ENCODE results near the gene PPP1R15B. TPM values are rescaled to one million over a fixed set of nuclear protein-coding genes. Genes with fewer than 3 reads are reported as not detected.
A peak's percentile ranks its signal among the peaks of the same experiment; 100 is the strongest.
"Not testable (repeated sequence)": the region's sequence is repeated elsewhere in the genome, so short reads cannot be mapped to it uniquely, and the experiment has no call there.

PPP1R15B gene
- polyA plus RNA-seq, 4 donors = 34.5 to 49.4 (median 44.7) TPM

- DNase-seq (ENCODE audit: low read depth in 4 of 4, low spot score in 3 of 4) = not testable (repeated sequence)
Measured at GRCh38 chr1:204422061-204422705, 10.6 kb upstream of the PPP1R15B start.

DNA sequence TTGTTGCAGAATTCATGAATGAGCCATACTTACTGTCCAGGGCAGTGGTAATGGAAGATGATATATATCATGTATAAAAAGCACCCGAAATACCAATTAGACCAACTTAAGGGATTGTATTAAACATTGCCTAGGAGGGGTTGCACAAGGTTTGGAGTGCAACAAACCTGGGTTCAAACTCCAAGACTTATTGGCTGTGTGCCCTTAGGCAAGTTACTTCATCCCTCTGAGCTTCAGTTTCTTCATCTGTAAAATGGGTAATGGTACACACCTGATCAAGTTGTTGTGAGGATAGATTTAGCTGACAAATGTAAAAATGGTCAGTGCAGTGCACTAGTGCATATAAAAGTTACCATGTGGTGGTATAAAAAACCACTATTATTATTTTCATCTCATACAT is 9.8 kb upstream of the PPP1R15B start:
- no peak for DNase-seq (ENCODE audit: low read depth in 4 of 4, low spot score in 3 of 4)

DNA sequence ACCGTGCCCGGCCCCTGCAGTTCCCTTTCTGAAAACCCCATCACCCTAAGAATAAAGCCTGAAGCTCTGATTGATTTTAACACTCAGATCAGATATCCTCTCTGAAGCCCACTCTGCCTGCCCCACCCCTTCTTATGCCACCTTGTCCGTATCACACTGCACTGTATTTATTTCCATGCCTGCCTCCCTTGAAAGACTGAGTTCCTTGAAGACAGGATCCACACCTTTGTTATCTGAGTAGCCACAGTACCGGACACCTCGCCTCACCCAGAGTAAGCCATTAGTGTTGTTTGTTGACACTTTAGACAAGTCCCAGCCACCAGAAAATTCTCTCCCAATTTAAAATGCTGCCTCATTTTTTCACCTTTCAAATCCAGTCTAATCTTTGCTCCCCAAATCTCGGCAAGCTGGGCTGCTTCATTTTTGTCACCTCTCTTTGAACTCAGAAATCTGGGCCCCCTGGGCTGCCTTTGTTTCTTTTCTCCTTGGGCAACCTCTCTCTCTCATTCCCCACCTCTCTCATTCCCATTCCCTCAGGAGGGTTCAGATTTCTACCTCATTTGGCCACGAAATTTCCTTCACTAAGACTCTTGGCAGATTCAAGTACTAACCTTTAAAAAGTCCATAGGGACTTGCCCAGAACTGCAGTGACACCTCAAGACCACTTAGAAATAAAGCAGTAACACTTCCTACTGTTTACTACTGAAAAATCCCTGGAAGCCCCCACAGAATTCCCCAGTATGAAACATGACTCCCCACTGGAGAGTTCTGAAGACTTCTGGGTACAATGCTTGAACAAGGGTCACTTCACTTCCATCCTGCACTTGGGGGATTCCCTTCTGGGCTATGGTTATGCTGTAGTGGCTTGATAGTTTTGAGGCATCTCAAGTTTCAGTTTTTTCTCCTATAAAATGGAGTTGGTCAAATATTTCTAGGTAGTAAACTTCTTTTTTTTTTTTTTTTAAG is 8.7 kb upstream of the PPP1R15B start:
- DNase-seq (ENCODE audit: low read depth in 4 of 4, low spot score in 3 of 4) = no peak

- DNase-seq (ENCODE audit: low read depth in 4 of 4, low spot score in 3 of 4) = no peak
Measured at GRCh38 chr1:204419064-204419403, 7.4 kb upstream of the PPP1R15B start.

- no peak for DNase-seq (ENCODE audit: low read depth in 4 of 4, low spot score in 3 of 4)
Measured at GRCh38 chr1:204418174-204419063, 6.8 kb upstream of the PPP1R15B start.

DNA sequence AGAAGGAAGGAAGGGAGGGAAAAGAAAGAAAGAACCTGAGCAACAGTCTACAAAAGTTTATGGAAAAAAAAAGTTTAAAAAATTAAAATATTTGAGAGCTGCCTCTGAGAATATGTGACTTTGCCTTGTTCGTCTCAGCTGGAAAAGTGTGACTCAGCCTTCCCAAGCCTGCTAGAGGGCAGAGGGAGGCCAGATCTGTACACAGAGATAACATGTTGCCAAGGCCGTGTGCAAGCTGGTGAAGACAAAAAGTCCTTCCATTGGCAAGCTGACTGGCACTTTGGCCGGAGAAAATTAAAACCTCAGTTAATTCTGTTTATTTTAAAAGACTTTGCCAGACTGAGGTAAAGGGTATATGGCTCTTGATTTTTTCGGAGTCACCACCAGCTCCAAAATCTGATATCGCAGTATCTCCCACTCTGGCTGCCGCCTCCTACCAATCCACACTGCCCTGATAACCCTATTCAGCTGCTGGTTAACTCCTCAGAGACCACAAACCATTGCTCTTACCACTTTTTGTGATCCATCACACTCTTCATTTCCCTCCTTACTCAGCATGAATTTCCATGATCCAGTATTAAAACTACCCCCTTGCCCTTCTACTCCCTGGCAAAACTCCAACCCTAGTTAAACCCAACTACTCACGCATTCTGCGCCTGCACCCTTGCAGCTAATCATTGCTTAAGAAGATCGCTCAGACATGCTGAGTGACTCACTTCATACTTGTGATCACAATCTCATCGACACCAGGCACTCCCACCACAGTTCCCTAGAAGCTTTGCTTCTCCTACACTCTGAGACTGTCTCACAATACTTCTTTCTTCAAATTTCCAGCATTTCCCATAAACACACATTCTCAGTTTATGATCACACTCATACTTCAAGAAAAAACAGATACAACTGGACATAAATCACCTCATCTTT is 5.7 kb upstream of the PPP1R15B start:
- peak in 1 of 4 donors; percentile 40 for DNase-seq (ENCODE audit: low read depth in 4 of 4, low spot score in 3 of 4)

DNA sequence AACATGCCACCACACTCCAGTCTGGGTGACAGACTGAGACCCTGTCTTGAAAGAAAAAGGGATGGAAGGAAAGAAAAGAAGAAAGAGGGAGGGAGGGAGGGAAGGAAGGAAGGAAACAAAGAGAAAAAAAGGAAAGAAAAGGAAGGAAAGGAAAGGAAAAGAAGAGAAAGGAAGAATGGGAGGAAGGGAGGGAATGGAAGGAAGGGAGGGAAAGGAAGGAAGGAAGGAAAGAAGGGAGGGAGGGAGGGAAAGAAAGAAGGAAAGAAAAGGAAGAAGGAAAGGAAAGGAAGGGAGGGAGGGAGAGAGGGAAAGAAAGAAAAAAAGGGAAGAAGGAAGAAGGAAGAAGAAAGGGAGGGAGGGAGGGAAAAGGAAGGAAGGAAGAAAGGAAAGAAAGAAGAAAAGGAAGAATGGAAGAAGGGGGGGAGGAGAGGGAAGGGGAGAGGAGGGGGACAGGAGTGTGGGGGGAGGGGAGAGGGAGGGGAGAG is 5.0 kb upstream of the PPP1R15B start:
- no peak for DNase-seq (ENCODE audit: low read depth in 4 of 4, low spot score in 3 of 4)

GRCh38 chr1:204415351-204415750 is 3.7 kb upstream of the PPP1R15B start:
- DNase-seq (ENCODE audit: low read depth in 4 of 4, low spot score in 3 of 4) = no peak

- DNase-seq (ENCODE audit: low read depth in 4 of 4, low spot score in 3 of 4) = no peak
Measured at GRCh38 chr1:204414016-204414415, 2.4 kb upstream of the PPP1R15B start.

DNA sequence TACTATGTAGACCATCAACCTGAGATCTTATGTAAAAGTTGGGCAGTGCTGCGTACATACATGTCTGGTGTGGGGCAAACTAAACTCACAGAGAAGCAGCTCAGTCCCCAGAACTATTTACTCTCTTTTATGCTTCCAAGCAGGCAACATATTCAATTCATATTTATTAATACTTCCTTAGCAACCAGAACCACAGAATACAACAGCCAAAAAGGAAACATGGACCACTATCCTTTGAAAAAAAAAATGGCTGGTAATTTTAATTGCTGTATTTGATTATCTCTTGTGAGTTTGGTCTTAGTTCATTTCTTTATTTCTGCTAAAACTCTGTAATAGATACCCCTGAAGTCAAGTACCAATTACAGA is 1.5 kb upstream of the PPP1R15B start:
- DNase-seq (ENCODE audit: low read depth in 4 of 4, low spot score in 3 of 4) = no peak

DNA sequence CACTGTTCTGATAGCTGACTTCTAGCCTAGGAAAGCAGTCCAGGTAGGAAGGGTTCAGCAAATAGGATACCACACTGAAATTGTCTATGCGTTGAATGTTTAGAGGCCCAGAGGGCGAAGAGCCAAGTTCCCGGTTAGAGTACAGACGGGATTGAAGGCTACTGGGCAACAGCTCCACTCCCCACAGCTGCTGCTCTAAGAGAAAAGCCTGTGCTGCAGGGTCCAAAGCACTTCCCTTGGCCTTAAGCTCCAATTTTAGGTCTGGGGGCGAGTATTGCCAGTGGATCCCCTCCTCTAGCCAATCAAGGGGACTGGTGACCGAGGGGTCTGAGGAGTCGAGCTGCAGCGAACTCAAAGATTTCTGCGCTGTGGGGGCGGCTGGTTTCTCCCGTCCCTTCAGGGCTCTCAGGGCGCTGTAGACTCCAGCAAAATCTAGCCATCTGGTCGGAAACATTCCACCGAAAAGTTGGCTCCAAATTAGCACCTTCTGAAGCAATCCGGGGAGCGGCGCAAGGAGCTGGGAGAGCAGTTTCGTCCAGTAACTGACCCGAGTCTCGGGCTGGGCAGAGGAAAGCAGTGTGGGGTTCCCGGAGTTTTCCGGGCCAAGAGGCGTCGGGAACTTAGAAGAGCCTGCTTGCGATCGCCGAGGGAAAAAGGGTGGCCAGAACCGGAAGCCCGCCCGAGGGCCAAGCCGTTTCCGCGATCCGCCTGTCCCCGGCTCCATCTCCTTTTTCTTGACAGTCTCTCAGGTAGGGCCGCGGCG is 748 bp downstream of the PPP1R15B start:
- DNase-seq (ENCODE audit: low read depth in 4 of 4, low spot score in 3 of 4) = peak in 2 of 4 donors; percentile 30 to 36

DNA sequence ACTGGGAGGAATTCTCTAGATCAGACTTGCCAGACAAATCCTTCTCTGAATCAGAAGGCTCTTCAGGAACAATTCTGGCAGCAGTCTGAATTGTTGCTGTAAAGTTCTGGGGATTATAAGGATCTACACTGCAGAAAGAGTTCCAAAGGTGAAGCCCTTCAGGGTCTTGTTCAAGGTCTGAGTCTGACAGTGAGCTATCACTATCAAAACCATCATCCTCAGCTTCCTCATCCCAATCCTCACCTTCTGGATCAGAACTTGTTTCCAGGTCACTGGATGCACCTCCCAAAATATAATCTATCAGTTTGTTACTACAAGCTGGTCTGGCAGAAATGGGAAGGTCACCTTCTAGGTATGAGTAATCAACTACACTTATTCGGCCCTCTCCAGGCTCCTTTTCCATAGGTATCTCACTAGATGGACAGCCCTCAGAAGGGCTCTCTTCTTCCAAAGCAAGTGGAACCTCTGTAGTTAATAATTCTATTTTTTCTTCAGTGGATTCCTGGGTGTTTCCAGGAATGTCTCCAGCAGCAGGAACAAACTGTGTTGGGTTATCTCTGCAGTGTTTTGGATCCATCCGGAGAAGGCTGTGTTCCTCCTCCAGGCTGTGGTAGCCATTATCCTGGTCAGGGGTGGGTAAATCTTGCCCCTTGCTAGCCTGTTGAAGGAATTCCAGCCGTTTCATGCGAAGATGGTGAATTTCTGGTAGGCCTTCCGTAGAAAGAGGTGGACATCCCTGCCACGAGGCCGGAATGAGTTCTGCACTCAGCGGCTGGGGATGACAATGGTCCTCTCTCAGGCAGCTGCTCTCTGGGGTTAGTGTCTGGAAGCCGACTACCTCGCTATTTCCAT is 1.6 kb downstream of the PPP1R15B start:
- no peak for DNase-seq (ENCODE audit: low read depth in 4 of 4, low spot score in 3 of 4)

- DNase-seq (ENCODE audit: low read depth in 4 of 4, low spot score in 3 of 4) = no peak
Measured at GRCh38 chr1:204409123-204409522, 2.5 kb downstream of the PPP1R15B start.

GRCh38 chr1:204408602-204409001 is 3.0 kb downstream of the PPP1R15B start:
- no peak for DNase-seq (ENCODE audit: low read depth in 4 of 4, low spot score in 3 of 4)

DNA sequence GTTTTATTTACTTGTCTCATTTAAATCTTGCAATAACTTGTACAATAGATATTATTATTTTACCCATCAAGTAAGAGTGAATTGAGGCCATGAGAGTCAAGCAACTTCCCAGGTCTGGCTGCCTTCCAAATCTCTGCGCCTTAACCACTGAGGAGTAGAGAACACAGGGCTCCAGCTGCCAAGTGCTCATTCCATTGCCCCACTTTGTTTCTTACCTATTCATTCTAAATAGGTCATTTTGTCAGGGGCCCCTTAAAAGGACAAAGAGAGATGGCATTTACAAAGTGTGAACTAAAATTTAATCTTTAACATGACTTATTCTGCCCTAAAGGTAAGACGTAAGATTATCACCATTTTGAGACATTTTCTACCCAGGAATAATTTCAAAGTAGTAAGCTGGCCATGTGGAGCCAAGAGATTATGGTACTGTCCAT is 3.5 kb downstream of the PPP1R15B start:
- DNase-seq (ENCODE audit: low read depth in 4 of 4, low spot score in 3 of 4) = peak in 1 of 4 donors; percentile 28

GRCh38 chr1:204407295-204407971 is 4.2 kb downstream of the PPP1R15B start:
- no peak for DNase-seq (ENCODE audit: low read depth in 4 of 4, low spot score in 3 of 4)

DNA sequence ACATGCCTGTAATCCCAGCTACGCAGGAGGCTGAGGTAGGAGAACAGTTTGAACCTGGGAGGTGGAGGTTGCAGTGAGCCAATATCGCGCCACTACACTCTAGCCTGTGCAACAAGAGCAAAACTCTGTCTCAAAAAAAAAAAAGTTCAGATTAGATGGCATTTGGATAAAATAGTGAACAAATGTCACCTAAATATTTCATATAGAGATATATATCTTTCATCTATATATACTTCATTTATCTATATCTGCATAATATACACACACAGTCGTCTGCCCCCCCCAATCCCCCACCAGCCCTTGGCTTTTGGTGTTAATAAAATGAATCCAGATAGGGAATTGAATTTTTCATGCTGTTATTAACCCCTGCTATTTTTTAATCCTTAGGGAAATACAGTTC is 5.0 kb downstream of the PPP1R15B start:
- DNase-seq (ENCODE audit: low read depth in 4 of 4, low spot score in 3 of 4) = no peak
